GM12872 (cell line): ENCODE measurements around the gene ACP1.

Source experiments
- TF ChIP-seq, protein P1 (sequence below): IDR thresholded peaks from 3 replicates; pipeline ENCODE4 v1.5.1; 2011; ENCODE audit warnings: low read depth, mild to moderate bottlenecking, low read length, moderate library complexity; ENCODE audit not compliant: insufficient read depth

The ACP1 gene

DNA sequence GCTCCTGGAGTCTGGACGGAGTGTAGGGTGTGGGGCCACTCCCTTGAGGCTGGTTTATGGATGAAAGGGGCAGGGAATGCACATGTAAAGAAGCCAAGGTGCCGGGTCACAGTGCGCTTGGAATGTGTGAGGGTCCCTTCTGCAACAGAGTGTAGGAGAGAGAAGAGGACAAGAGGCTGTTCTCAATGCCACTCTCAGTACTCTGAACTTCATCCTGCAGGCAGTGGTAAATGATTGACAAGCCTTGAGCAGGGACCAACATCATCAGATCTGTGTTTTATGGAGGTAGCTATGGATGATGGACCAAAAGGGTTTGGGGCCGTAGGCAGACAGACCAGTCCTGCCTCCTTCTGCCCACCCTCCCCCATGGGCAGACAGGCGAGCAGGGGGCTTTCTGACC lies 30.3 kb downstream of the ACP1 start:
- TF ChIP-seq, protein P1, sequence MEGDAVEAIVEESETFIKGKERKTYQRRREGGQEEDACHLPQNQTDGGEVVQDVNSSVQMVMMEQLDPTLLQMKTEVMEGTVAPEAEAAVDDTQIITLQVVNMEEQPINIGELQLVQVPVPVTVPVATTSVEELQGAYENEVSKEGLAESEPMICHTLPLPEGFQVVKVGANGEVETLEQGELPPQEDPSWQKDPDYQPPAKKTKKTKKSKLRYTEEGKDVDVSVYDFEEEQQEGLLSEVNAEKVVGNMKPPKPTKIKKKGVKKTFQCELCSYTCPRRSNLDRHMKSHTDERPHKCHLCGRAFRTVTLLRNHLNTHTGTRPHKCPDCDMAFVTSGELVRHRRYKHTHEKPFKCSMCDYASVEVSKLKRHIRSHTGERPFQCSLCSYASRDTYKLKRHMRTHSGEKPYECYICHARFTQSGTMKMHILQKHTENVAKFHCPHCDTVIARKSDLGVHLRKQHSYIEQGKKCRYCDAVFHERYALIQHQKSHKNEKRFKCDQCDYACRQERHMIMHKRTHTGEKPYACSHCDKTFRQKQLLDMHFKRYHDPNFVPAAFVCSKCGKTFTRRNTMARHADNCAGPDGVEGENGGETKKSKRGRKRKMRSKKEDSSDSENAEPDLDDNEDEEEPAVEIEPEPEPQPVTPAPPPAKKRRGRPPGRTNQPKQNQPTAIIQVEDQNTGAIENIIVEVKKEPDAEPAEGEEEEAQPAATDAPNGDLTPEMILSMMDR: no peak

GRCh38 chr2:296354-296753 lies 31.6 kb downstream of the ACP1 start:
- TF ChIP-seq, protein P1: no peak

DNA sequence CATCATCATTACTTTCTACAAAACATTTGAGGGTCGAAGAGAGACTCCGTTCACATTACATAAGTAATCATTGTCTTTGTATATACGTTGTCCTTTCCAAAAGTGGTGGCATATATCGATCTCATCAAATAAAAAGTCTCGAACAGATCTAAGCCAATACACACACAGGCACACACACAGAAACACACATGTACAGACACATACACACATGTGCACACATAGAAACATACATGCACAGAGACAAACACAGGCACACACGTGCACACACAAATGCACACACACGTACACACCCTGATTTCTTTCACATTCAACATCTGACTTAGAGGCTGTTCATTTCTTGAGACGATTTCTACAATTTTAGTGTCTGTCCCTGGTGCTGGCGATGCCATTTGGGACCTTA lies 40.6 kb downstream of the ACP1 start:
- TF ChIP-seq, protein P1: no peak

DNA sequence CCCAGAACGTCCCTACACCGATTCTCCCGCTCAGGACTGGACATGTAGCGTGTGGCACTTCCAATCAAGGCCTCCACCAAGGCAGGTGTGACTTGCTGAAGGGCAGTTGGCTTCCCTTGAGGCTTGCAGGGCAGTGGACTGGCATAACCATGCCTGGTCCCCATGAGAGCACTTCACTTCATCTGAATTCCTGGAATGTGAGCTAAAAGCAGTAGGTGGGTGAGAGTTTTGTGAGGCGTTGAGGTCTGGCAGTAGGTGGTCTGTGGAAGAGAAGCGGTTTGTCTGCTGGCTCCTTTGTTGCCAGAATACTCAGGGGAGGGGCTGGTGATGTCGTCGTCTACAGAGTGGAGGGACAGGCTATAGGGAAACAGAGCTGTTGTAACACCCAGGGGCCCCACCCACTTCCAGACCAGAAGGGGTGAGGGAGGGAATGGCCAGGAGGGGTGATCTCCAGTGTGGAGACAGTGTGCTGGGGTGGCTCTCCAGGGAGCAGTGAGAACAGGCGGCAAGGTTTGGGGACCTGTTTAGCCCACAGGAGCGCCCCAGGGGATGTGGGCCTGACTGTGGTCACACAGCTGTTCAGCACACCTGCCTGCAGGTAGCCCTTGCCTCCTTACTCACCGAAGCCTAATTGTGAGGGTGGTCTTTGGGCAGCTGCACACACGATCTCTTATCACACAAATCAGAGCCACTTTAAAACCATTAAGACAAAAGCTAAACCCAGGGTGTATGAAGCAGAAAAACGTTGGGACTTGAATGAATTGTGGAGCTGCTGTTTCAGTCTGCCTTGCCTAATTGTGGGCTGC lies 44.6 kb downstream of the ACP1 start:
- TF ChIP-seq, protein P1: no peak

- TF ChIP-seq, protein P1: no peak
Observed at GRCh38 chr2:309954-310510, 45.3 kb downstream of the ACP1 start.

GRCh38 chr2:310994-311393 lies 46.2 kb downstream of the ACP1 start:
- TF ChIP-seq, protein P1: no peak

DNA sequence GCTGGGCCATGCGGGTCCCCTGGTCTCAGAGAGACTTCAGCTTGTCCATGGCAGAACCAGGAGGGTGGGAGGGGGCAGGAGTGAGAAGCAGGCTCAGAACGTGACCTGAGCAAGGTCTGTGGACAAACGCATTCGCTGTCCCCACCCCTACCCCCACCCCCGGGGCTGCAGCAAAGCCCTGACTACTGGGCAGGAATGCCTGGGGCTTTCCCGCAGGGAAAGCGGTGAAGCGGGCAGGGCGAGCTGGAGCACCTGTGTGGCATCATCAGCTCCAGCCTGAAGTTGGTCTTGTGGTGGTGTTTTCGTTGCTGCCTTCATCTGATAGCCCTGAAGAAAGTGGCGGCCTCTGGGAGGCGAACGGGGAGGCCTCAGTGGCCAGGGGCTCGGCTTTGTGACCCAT lies 49.2 kb downstream of the ACP1 start:
- TF ChIP-seq, protein P1: no peak
